Measurements from ENCODE around the gene MAD1L1.

The MAD1L1 gene

GRCh38 chr7:2168615-2169311, 64.0 kb downstream of the MAD1L1 start:
- no peak for TF ChIP-seq CTCF (conservative IDR thresholded peaks at IDR 0.05; ENCODE audit: control insufficient read depth, insufficient read depth, low read depth, low read length)
- DNase-seq (ENCODE audit: low read depth), result no peak
- no peak overlapping the region for H3K4me3 ChIP-seq (ENCODE audit: control insufficient read depth, low read depth, low read length)

GRCh38 chr7:2166625-2167280, 66.0 kb downstream of the MAD1L1 start:
- no peak overlapping the region for H3K4me3 ChIP-seq (ENCODE audit: control insufficient read depth, low read depth, low read length)
- TF ChIP-seq CTCF (conservative IDR thresholded peaks at IDR 0.05; ENCODE audit: control insufficient read depth, insufficient read depth, low read depth, low read length), result no peak
- DNase-seq (ENCODE audit: low read depth), result no peak

- no peak for TF ChIP-seq CTCF (conservative IDR thresholded peaks at IDR 0.05; ENCODE audit: control insufficient read depth, insufficient read depth, low read depth, low read length)
- DNase-seq (ENCODE audit: low read depth), result peak; percentile 36
- H3K4me3 ChIP-seq (ENCODE audit: control insufficient read depth, low read depth, low read length), result no peak overlapping the region
Measured at GRCh38 chr7:2165610-2166594, 66.8 kb downstream of the MAD1L1 start.

GRCh38 chr7:2165239-2165609, 67.5 kb downstream of the MAD1L1 start:
- TF ChIP-seq CTCF (conservative IDR thresholded peaks at IDR 0.05; ENCODE audit: control insufficient read depth, insufficient read depth, low read depth, low read length), result no peak
- H3K4me3 ChIP-seq (ENCODE audit: control insufficient read depth, low read depth, low read length), result no peak overlapping the region
- DNase-seq (ENCODE audit: low read depth), result no peak

GRCh38 chr7:2164646-2165045, 68.1 kb downstream of the MAD1L1 start:
- TF ChIP-seq CTCF (conservative IDR thresholded peaks at IDR 0.05; ENCODE audit: control insufficient read depth, insufficient read depth, low read depth, low read length), result no peak
- H3K4me3 ChIP-seq (ENCODE audit: control insufficient read depth, low read depth, low read length), result no peak overlapping the region
- no peak for DNase-seq (ENCODE audit: low read depth)

All from fibroblast of mammary gland (primary cell).